Muscle of arm (tissue), 12 donors: ENCODE data around the gene BCL2L13. TPM values are rescaled to one million over a fixed set of nuclear protein-coding genes. Genes with fewer than 3 reads are reported as not detected.

ENCODE experiments used
- DNase-seq: peaks from one replicate; pipeline ENCODE4 v3.0.0-alpha.2; 2013
- polyA plus RNA-seq, 12 donors: library from polyadenylated mRNA; unstranded; fragments of 120-200 nt; gene quantifications; one replicate each; pipeline ENCODE4 v1.2.1, GENCODE V29; 2013; ENCODE audit not compliant: insufficient read length in 12 of 12

The BCL2L13 gene
- polyA plus RNA-seq, 12 donors = 36.9 to 58.3 (median 46.3) TPM; not detected in 1

- DNase-seq = no peak
Measured at GRCh38 chr22:17725500-17725796, 86.9 kb downstream of the BCL2L13 start.

- DNase-seq = no peak
Measured at GRCh38 chr22:17726006-17726927, 87.7 kb downstream of the BCL2L13 start.

- no peak for DNase-seq
Measured at GRCh38 chr22:17726928-17727897, 88.7 kb downstream of the BCL2L13 start.

GRCh38 chr22:17728786-17729185 lies 90.2 kb downstream of the BCL2L13 start:
- no peak for DNase-seq

- no peak for DNase-seq
Measured at GRCh38 chr22:17729561-17729960, 91.0 kb downstream of the BCL2L13 start.

- DNase-seq = no peak
Measured at GRCh38 chr22:17732251-17732854, 93.8 kb downstream of the BCL2L13 start.

- no peak for DNase-seq
Measured at GRCh38 chr22:17733466-17733865, 94.9 kb downstream of the BCL2L13 start.

GRCh38 chr22:17734187-17734586 lies 95.6 kb downstream of the BCL2L13 start:
- DNase-seq = no peak

- no peak for DNase-seq
Measured at GRCh38 chr22:17738386-17739128, 100.0 kb downstream of the BCL2L13 start.

GRCh38 chr22:17739196-17739975 lies 100.8 kb downstream of the BCL2L13 start:
- DNase-seq = no peak

- no peak for DNase-seq
Measured at GRCh38 chr22:17741866-17742526, 103.4 kb downstream of the BCL2L13 start.

GRCh38 chr22:17742527-17742902 lies 104.0 kb downstream of the BCL2L13 start:
- peak; percentile 53 for DNase-seq

GRCh38 chr22:17743661-17744411 lies 105.3 kb downstream of the BCL2L13 start:
- no peak for DNase-seq

- DNase-seq = no peak
Measured at GRCh38 chr22:17744430-17744829, 105.9 kb downstream of the BCL2L13 start.

GRCh38 chr22:17746916-17747315 lies 108.4 kb downstream of the BCL2L13 start:
- no peak for DNase-seq

GRCh38 chr22:17748555-17749353 lies 110.2 kb downstream of the BCL2L13 start:
- no peak for DNase-seq

- DNase-seq = no peak
Measured at GRCh38 chr22:17749605-17750395, 111.2 kb downstream of the BCL2L13 start.

GRCh38 chr22:17751596-17751995 lies 113.0 kb downstream of the BCL2L13 start:
- no peak for DNase-seq
